HG03066 (cell line): ENCODE results near the gene CEBPB.
"Not testable (repeated sequence)": the region's sequence is repeated elsewhere in the genome, so short reads cannot be mapped to it uniquely, and the experiment has no call there.

ENCODE experiments used
- ATAC-seq: cut with Tn5 transposase; IDR thresholded peaks from one replicate; pipeline ENCODE4 v1.9.1; 2021; ENCODE audit warnings: low read depth; ENCODE audit not compliant: unreplicated experiment

The CEBPB gene

GRCh38 chr20:50169329-50169823 is 21.3 kb upstream of the CEBPB start:
- no peak for ATAC-seq

GRCh38 chr20:50170549-50171220 is 19.9 kb upstream of the CEBPB start:
- no peak for ATAC-seq

GRCh38 chr20:50172347-50173013 is 18.1 kb upstream of the CEBPB start:
- ATAC-seq: no peak

GRCh38 chr20:50174456-50174855 is 16.2 kb upstream of the CEBPB start:
- no peak for ATAC-seq

GRCh38 chr20:50175938-50176933 is 14.4 kb upstream of the CEBPB start:
- no peak for ATAC-seq

GRCh38 chr20:50178672-50179071 is 12.0 kb upstream of the CEBPB start:
- ATAC-seq: not testable (repeated sequence)

GRCh38 chr20:50181344-50181743 is 9.3 kb upstream of the CEBPB start:
- no peak for ATAC-seq

- no peak for ATAC-seq
These were observed 8.3 kb upstream of the CEBPB start for GRCh38 chr20:50182346-50182745.

- no peak for ATAC-seq
These were observed 5.2 kb upstream of the CEBPB start for GRCh38 chr20:50185426-50185825.

GRCh38 chr20:50186151-50186885 is 4.3 kb upstream of the CEBPB start:
- ATAC-seq: no peak

- no peak for ATAC-seq
These were observed 3.6 kb upstream of the CEBPB start for GRCh38 chr20:50186987-50187402.

GRCh38 chr20:50187403-50188051 is 3.1 kb upstream of the CEBPB start:
- ATAC-seq: no peak

GRCh38 chr20:50188287-50188688 is 2.3 kb upstream of the CEBPB start:
- no peak for ATAC-seq

- no peak for ATAC-seq
These were observed 1.6 kb upstream of the CEBPB start for GRCh38 chr20:50188879-50189680.

- no peak for ATAC-seq
These were observed 864 bp upstream of the CEBPB start for GRCh38 chr20:50189681-50190250.

- no peak for ATAC-seq
These were observed 474 bp downstream of the CEBPB start for GRCh38 chr20:50191065-50191543.

- no peak for ATAC-seq
These were observed 1.1 kb downstream of the CEBPB start for GRCh38 chr20:50191544-50192363.
